Smooth muscle cell (in vitro differentiated cells): ENCODE data around the gene AP1S3. TPM values are rescaled to one million over a fixed set of nuclear protein-coding genes. Genes with fewer than 3 reads are reported as not detected.

Source experiments
- DNase-seq: peaks from one replicate; lab custom pipeline; 2025; ENCODE audit not compliant: unreplicated experiment; lab: John Stamatoyannopoulos, UW
- H2AFZ ChIP-seq: fragments of 200-600 bp; sonication (generic); 2 replicates; pipeline ENCODE4 v1.6.0; 2016; ENCODE audit warnings: antibody characterized with exemption, low read depth, mild to moderate bottlenecking
- H3F3A ChIP-seq: fragments of 200-600 bp; sonication (generic); 2 replicates; pipeline ENCODE4 v1.6.0; 2017; ENCODE audit warnings: antibody characterized with exemption, low read depth
- H3K27ac ChIP-seq: fragments of 200-600 bp; sonication (generic); 2 replicates; pipeline ENCODE4 v1.5.1; 2016; ENCODE audit warnings: low read depth, mild to moderate bottlenecking
- H3K27me3 ChIP-seq: fragments of 200-600 bp; sonication (generic); 2 replicates; pipeline ENCODE4 v1.6.1; 2016; ENCODE audit warnings: low read depth, mild to moderate bottlenecking
- H3K36me3 ChIP-seq: fragments of 200-600 bp; sonication (generic); 2 replicates; pipeline ENCODE4 v1.5.1; 2016; ENCODE audit warnings: low read depth
- H3K4me1 ChIP-seq: fragments of 200-600 bp; sonication (generic); 2 replicates; pipeline ENCODE4 v1.5.1; 2016; ENCODE audit warnings: low read depth
- H3K4me2 ChIP-seq: fragments of 200-600 bp; sonication (generic); 2 replicates; pipeline ENCODE4 v1.6.0; 2016; ENCODE audit warnings: mild to moderate bottlenecking
- H3K4me3 ChIP-seq: fragments of 200-600 bp; sonication (generic); 2 replicates; pipeline ENCODE4 v1.5.1; 2016; ENCODE audit warnings: mild to moderate bottlenecking
- H3K79me2 ChIP-seq: fragments of 200-600 bp; sonication (generic); 2 replicates; pipeline ENCODE4 v1.6.0; 2016; ENCODE audit warnings: low read depth, mild to moderate bottlenecking
- H3K9ac ChIP-seq: fragments of 200-600 bp; sonication (generic); 2 replicates; pipeline ENCODE4 v1.6.0; 2016; ENCODE audit warnings: low read depth
- H3K9me3 ChIP-seq: fragments of 200-600 bp; sonication (generic); replicated peaks from 2 replicates; pipeline ENCODE4 v1.5.1; 2016; ENCODE audit warnings: low read depth
- H4K20me1 ChIP-seq: fragments of 200-600 bp; sonication (generic); 2 replicates; pipeline ENCODE4 v1.6.0; 2016; ENCODE audit warnings: low read depth
- CTCF ChIP-seq: fragments of 200-600 bp; sonication (generic); IDR thresholded peaks from 2 replicates; pipeline ENCODE4 v1.5.1; 2017; ENCODE audit warnings: borderline replicate concordance, mild to moderate bottlenecking, antibody characterized with exemption; ENCODE audit not compliant: insufficient read depth, poor library complexity, severe bottlenecking
- WGBS: methylation state at CpG from one replicate; pipeline ENCODE4 v1.1.7; 2016; ENCODE audit warnings: low lambda C conversion rate; 5-methylcytosine and 5-hydroxymethylcytosine counted together
- polyA plus RNA-seq: library from polyadenylated mRNA; unstranded; fragments of >200 nt; fragmentation: Nextera tagmentation; extraction: Ambion mirVana; gene quantifications from 2 replicates; pipeline ENCODE4 v1.2.1, GENCODE V29; 2016
- total RNA-seq: library from RNA; depleted of rRNA; stranded (reverse); fragments of >200 nt; gene quantifications from 2 replicates; pipeline ENCODE4 v1.2.3, GENCODE V29; 2014

The AP1S3 gene
- total and polyA plus RNA-seq, 2 experiments from 2014 or later = 1.4 to 11.4 TPM

GRCh38 chr2:223856021-223856420 lies 18.6 kb upstream of the AP1S3 start:
- no peaks in the 10 kb centered on the region for H3K9me3 ChIP-seq
- no peak for TF ChIP-seq CTCF
- no peak for DNase-seq
- H3K9ac ChIP-seq = no peak overlapping the region
- no peaks in the 10 kb centered on the region for H3K27me3 ChIP-seq
- H2AFZ ChIP-seq = no peak overlapping the region
- H3K4me2 ChIP-seq = no peak overlapping the region
- no peaks in the 10 kb centered on the region for H3K36me3 ChIP-seq
- 37% methylated on average over 2 of the region's 2 CpGs for WGBS
- H3K4me1 ChIP-seq = peaks cover 5% of the 10 kb centered on the region
- no peaks in the 10 kb centered on the region for H4K20me1 ChIP-seq
- H3F3A ChIP-seq = no peaks in the 10 kb centered on the region
- H3K4me3 ChIP-seq = no peak overlapping the region
- H3K27ac ChIP-seq = no peak overlapping the region
- H3K79me2 ChIP-seq = no peaks in the 10 kb centered on the region

GRCh38 chr2:223855426-223855825 lies 18.0 kb upstream of the AP1S3 start:
- TF ChIP-seq CTCF = no peak
- no peak overlapping the region for H3K4me3 ChIP-seq
- no peaks in the 10 kb centered on the region for H3F3A ChIP-seq
- no peak overlapping the region for H2AFZ ChIP-seq
- H3K79me2 ChIP-seq = no peaks in the 10 kb centered on the region
- no peaks in the 10 kb centered on the region for H3K27me3 ChIP-seq
- H3K4me1 ChIP-seq = peaks cover 5% of the 10 kb centered on the region
- H4K20me1 ChIP-seq = no peaks in the 10 kb centered on the region
- no peak overlapping the region for H3K9ac ChIP-seq
- H3K4me2 ChIP-seq = no peak overlapping the region
- WGBS = 77% methylated on average over 5 of the region's 5 CpGs
- no peak overlapping the region for H3K27ac ChIP-seq
- no peak for DNase-seq
- H3K9me3 ChIP-seq = no peaks in the 10 kb centered on the region
- H3K36me3 ChIP-seq = no peaks in the 10 kb centered on the region

GRCh38 chr2:223854741-223855140 lies 17.4 kb upstream of the AP1S3 start:
- no peaks in the 10 kb centered on the region for H4K20me1 ChIP-seq
- H3K79me2 ChIP-seq = no peaks in the 10 kb centered on the region
- no peaks in the 10 kb centered on the region for H3K27me3 ChIP-seq
- 95% methylated on average over 2 of the region's 2 CpGs for WGBS
- no peak overlapping the region for H3K4me3 ChIP-seq
- no peaks in the 10 kb centered on the region for H3K36me3 ChIP-seq
- DNase-seq = no peak
- no peaks in the 10 kb centered on the region for H3F3A ChIP-seq
- no peak overlapping the region for H3K4me2 ChIP-seq
- no peak overlapping the region for H2AFZ ChIP-seq
- no peaks in the 10 kb centered on the region for H3K9me3 ChIP-seq
- peaks cover 5% of the 10 kb centered on the region for H3K4me1 ChIP-seq
- H3K9ac ChIP-seq = no peak overlapping the region
- H3K27ac ChIP-seq = no peak overlapping the region
- TF ChIP-seq CTCF = no peak

GRCh38 chr2:223853425-223853837 lies 16.0 kb upstream of the AP1S3 start:
- Histone ChIP-seq H3K4me1 (no peaks in the 10 kb centered on the region), H3K9ac (no peak overlapping the region), H3K27me3 (no peaks in the 10 kb centered on the region), H3K36me3 (no peaks in the 10 kb centered on the region), H4K20me1 (no peaks in the 10 kb centered on the region), H3K27ac (no peak overlapping the region), H3K79me2 (no peaks in the 10 kb centered on the region), H3K9me3 (no peaks in the 10 kb centered on the region), H3K4me2 (no peak overlapping the region), H3K4me3 (no peak overlapping the region), H2AFZ (no peak overlapping the region), H3F3A (no peaks in the 10 kb centered on the region)
- DNase-seq = no peak
- no peak for TF ChIP-seq CTCF
- 91% methylated on average over 3 of the region's 3 CpGs for WGBS
